H9 (cell line): Measurements from ENCODE around the gene SDHB. TPM values are rescaled to one million over a fixed set of nuclear protein-coding genes. Genes with fewer than 3 reads are reported as not detected.

ENCODE experiments used
- DNase-seq: peaks from one replicate; pipeline ENCODE4 v3.0.0-alpha.2; 2017
- H2AFZ ChIP-seq: one replicate; pipeline ENCODE4 v1.6.1; 2013; ENCODE audit warnings: mild to moderate bottlenecking, low read length, control low read depth, moderate library complexity
- H2AK5ac ChIP-seq: 2 replicates; pipeline ENCODE4 v1.6.1; 2013; ENCODE audit warnings: low read length, control low read depth, mixed read lengths; ENCODE audit not compliant: insufficient read length
- H2BK120ac ChIP-seq: one replicate; pipeline ENCODE4 v1.6.1; 2013; ENCODE audit warnings: low read depth, mild to moderate bottlenecking, low read length, control low read depth, inconsistent platforms; ENCODE audit not compliant: poor library complexity, severe bottlenecking
- H2BK12ac ChIP-seq: 2 replicates; pipeline ENCODE4 v1.6.1; 2013; ENCODE audit warnings: low read length, control low read depth, mixed read lengths, low read depth; ENCODE audit not compliant: insufficient read length
- H2BK15ac ChIP-seq: 2 replicates; pipeline ENCODE4 v1.6.1; 2013; ENCODE audit warnings: low read depth, low read length, control low read depth
- H2BK20ac ChIP-seq: one replicate; pipeline ENCODE4 v1.6.1; 2013; ENCODE audit warnings: low read depth, mild to moderate bottlenecking, low read length, control low read depth, inconsistent platforms; ENCODE audit not compliant: poor library complexity, severe bottlenecking
- H2BK5ac ChIP-seq: 2 replicates; pipeline ENCODE4 v1.6.1; 2013; ENCODE audit warnings: low read length, control low read depth, mixed read lengths; ENCODE audit not compliant: insufficient read length
- H3K14ac ChIP-seq: 2 replicates; pipeline ENCODE4 v1.6.1; 2013; ENCODE audit warnings: low read length, control low read depth; ENCODE audit not compliant: insufficient read depth
- H3K18ac ChIP-seq: 2 replicates; pipeline ENCODE4 v1.6.1; 2013; ENCODE audit warnings: low read depth, mild to moderate bottlenecking, mixed read lengths, low read length, control low read depth; ENCODE audit not compliant: insufficient read length
- H3K23ac ChIP-seq: 2 replicates; pipeline ENCODE4 v1.6.1; 2013; ENCODE audit warnings: low read length, control low read depth, mixed read lengths, low read depth; ENCODE audit not compliant: insufficient read length
- H3K23me2 ChIP-seq: 2 replicates; pipeline ENCODE4 v1.6.1; 2013; ENCODE audit warnings: low read depth, mild to moderate bottlenecking, mixed read lengths, low read length, control low read depth; ENCODE audit not compliant: insufficient read length, poor library complexity, severe bottlenecking
- H3K27ac ChIP-seq: 2 replicates; pipeline ENCODE4 v1.5.1; 2013; ENCODE audit warnings: low read length, control low read depth, mixed read lengths, low read depth; ENCODE audit not compliant: insufficient read length
- H3K27me3 ChIP-seq: 2 replicates; pipeline ENCODE4 v1.6.1; 2013; ENCODE audit warnings: low read length, control low read depth, inconsistent platforms; ENCODE audit not compliant: insufficient read depth
- H3K4ac ChIP-seq: 2 replicates; pipeline ENCODE4 v1.6.1; 2013; ENCODE audit warnings: low read depth, mild to moderate bottlenecking, control low read depth, inconsistent platforms, low read length, moderate library complexity
- H3K4me1 ChIP-seq: 2 replicates; pipeline ENCODE4 v1.6.1; 2013; ENCODE audit warnings: low read length, control low read depth, inconsistent platforms; ENCODE audit not compliant: insufficient read depth
- H3K4me2 ChIP-seq: 2 replicates; pipeline ENCODE4 v1.6.1; 2013; ENCODE audit warnings: low read length, control low read depth, mixed read lengths; ENCODE audit not compliant: insufficient read length, insufficient read depth
- H3K56ac ChIP-seq: 2 replicates; pipeline ENCODE4 v1.6.1; 2013; ENCODE audit warnings: low read depth, mild to moderate bottlenecking, mixed read lengths, low read length, control low read depth; ENCODE audit not compliant: insufficient read length
- H3K79me1 ChIP-seq: 2 replicates; pipeline ENCODE4 v1.6.1; 2013; ENCODE audit warnings: low read depth, mild to moderate bottlenecking, moderate library complexity, low read length, control low read depth, inconsistent platforms; ENCODE audit not compliant: insufficient read depth, poor library complexity, severe bottlenecking
- H3K79me2 ChIP-seq: 2 replicates; pipeline ENCODE4 v1.6.1; 2013; ENCODE audit warnings: low read length, control low read depth, inconsistent platforms; ENCODE audit not compliant: insufficient read depth
- H3K9ac ChIP-seq: 2 replicates; pipeline ENCODE4 v1.6.1; 2013; ENCODE audit warnings: low read length, control low read depth, mixed read lengths; ENCODE audit not compliant: insufficient read length; ENCODE audit errors: extremely low read depth
- H3K9me3 ChIP-seq: one replicate; pipeline ENCODE4 v1.6.1; 2013; ENCODE audit warnings: low read depth, low read length, inconsistent platforms; ENCODE audit not compliant: control insufficient read depth
- H3T11ph ChIP-seq: one replicate; pipeline ENCODE4 v1.6.1; 2013; ENCODE audit warnings: mild to moderate bottlenecking, low read length, control low read depth, inconsistent platforms
- H4K20me1 ChIP-seq: one replicate; pipeline ENCODE4 v1.6.1; 2013; ENCODE audit not compliant: control insufficient read depth, insufficient read length, insufficient read depth
- H4K5ac ChIP-seq: 2 replicates; pipeline ENCODE4 v1.6.1; 2013; ENCODE audit warnings: low read depth, mild to moderate bottlenecking, mixed read lengths, low read length, control low read depth; ENCODE audit not compliant: insufficient read length
- H4K8ac ChIP-seq: replicated peaks from 2 replicates; pipeline ENCODE4 v1.6.1; 2013; ENCODE audit warnings: low read length, control low read depth, mixed read lengths, low read depth; ENCODE audit not compliant: insufficient read length
- H4K91ac ChIP-seq: 2 replicates; pipeline ENCODE4 v1.6.1; 2013; ENCODE audit warnings: low read depth, mild to moderate bottlenecking, moderate library complexity, mixed read lengths, low read length, control low read depth; ENCODE audit not compliant: insufficient read length
- H3K27ac Mint-ChIP-seq, 3 experiments: 2 replicates in 2 of 3; 3 replicates in 1 of 3; pipeline ENCODE4 v1.8.0; 2020 to 2021; ENCODE audit warnings: mixed read lengths in 3 of 3, mild to moderate bottlenecking in 1 of 3, moderate library complexity in 1 of 3
- H3K27me3 Mint-ChIP-seq: 2 replicates; pipeline ENCODE4 v1.8.0; 2021; ENCODE audit warnings: low read depth, mild to moderate bottlenecking, moderate library complexity, mixed read lengths
- H3K36me3 Mint-ChIP-seq, 3 experiments: 2 replicates in 2 of 3; 3 replicates in 1 of 3; pipeline ENCODE4 v1.8.0; 2020 to 2021; ENCODE audit warnings: low read depth in 3 of 3, mixed read lengths in 3 of 3; ENCODE audit not compliant: insufficient read depth in 1 of 3
- H3K4me1 Mint-ChIP-seq, 2 experiments: 2 replicates each; pipeline ENCODE4 v1.8.0; 2020; ENCODE audit warnings: mixed read lengths in 2 of 2
- H3K4me3 Mint-ChIP-seq, 2 experiments: 2 replicates in 1 of 2; 3 replicates in 1 of 2; pipeline ENCODE4 v1.8.0; 2020 to 2021; ENCODE audit warnings: mild to moderate bottlenecking in 2 of 2, mixed read lengths in 2 of 2, moderate library complexity in 1 of 2
- H3K9me3 Mint-ChIP-seq, 2 experiments: 2 replicates in 1 of 2; 3 replicates in 1 of 2; pipeline ENCODE4 v1.8.0; 2020; ENCODE audit warnings: mild to moderate bottlenecking in 2 of 2, mixed read lengths in 2 of 2, moderate library complexity in 1 of 2
- WGBS: extraction: QIAGEN DNeasy Blood & Tissue Kit; methylation state at CpG from one replicate; pipeline ENCODE4 v1.1.7; 2013; ENCODE audit warnings: missing lambda C conversion rate, low lambda C conversion rate, mixed read lengths; ENCODE audit not compliant: insufficient read length; ENCODE audit errors: extremely low coverage; 5-methylcytosine and 5-hydroxymethylcytosine counted together
- total RNA-seq: library from RNA; stranded (reverse); gene quantifications from 2 replicates; pipeline ENCODE4 v1.2.1, GENCODE V29; 2021
- TF ChIP-seq, protein P1 (sequence below): fragments of 200-600 bp; sonication (generic); conservative IDR thresholded peaks from 3 replicates; pipeline ENCODE4 v1.8.0; 2021; ENCODE audit warnings: antibody characterized with exemption, mild to moderate bottlenecking

Gene SDHB
- total RNA-seq, 1 experiment from 2014 or later, result 77.5 TPM

GRCh38 chr1:16977377-16977776, 76.5 kb downstream of the SDHB start:
- Mint-ChIP-seq H3K27ac (peak overlapping the region in 1 of 3 experiments; percentile 29; a peak in 2 of 7 replicates), H3K4me3 (no peak overlapping the region), H3K4me1 (peaks cover 20 to 35% of the 10 kb centered on the region in 2 experiments), H3K36me3 (peaks cover 8 to 39% (median 38%) of the 10 kb centered on the region in 3 experiments), H3K27me3 (peaks cover 9% of the 10 kb centered on the region), H3K9me3 (no peaks in the 10 kb centered on the region)
- no peak overlapping the region for H3K23ac ChIP-seq
- H2BK120ac ChIP-seq, result no peak overlapping the region
- H3K4me1 ChIP-seq, result no peaks in the 10 kb centered on the region; the same call in 1 of the 2 replicates
- no peak overlapping the region for H3K27ac ChIP-seq
- H2BK5ac ChIP-seq, result no peak overlapping the region
- H3K79me1 ChIP-seq, result no peaks in the 10 kb centered on the region
- H2BK20ac ChIP-seq, result no peak overlapping the region
- H2AK5ac ChIP-seq, result no peak overlapping the region
- H3K4ac ChIP-seq, result no peak overlapping the region
- no peak overlapping the region for H3K18ac ChIP-seq
- no peak overlapping the region for H3K14ac ChIP-seq
- no peak overlapping the region for H3K9ac ChIP-seq
- H3K27me3 ChIP-seq, result no peaks in the 10 kb centered on the region
- no peaks in the 10 kb centered on the region; the same call in 1 of the 2 replicates for H3K79me2 ChIP-seq
- DNase-seq, result no peak
- TF ChIP-seq, protein P1, sequence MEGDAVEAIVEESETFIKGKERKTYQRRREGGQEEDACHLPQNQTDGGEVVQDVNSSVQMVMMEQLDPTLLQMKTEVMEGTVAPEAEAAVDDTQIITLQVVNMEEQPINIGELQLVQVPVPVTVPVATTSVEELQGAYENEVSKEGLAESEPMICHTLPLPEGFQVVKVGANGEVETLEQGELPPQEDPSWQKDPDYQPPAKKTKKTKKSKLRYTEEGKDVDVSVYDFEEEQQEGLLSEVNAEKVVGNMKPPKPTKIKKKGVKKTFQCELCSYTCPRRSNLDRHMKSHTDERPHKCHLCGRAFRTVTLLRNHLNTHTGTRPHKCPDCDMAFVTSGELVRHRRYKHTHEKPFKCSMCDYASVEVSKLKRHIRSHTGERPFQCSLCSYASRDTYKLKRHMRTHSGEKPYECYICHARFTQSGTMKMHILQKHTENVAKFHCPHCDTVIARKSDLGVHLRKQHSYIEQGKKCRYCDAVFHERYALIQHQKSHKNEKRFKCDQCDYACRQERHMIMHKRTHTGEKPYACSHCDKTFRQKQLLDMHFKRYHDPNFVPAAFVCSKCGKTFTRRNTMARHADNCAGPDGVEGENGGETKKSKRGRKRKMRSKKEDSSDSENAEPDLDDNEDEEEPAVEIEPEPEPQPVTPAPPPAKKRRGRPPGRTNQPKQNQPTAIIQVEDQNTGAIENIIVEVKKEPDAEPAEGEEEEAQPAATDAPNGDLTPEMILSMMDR, result no peak
- no peak overlapping the region for H4K5ac ChIP-seq
- H3T11ph ChIP-seq, result no peak overlapping the region
- H2BK12ac ChIP-seq, result no peak overlapping the region
- H3K4me2 ChIP-seq, result no peak overlapping the region
- H3K23me2 ChIP-seq, result peaks cover 11% of the 10 kb centered on the region
- no peaks in the 10 kb centered on the region for H4K20me1 ChIP-seq
- H2AFZ ChIP-seq, result no peak overlapping the region
- H3K56ac ChIP-seq, result no peak overlapping the region
- H3K9me3 ChIP-seq, result no peaks in the 10 kb centered on the region
- H4K91ac ChIP-seq, result no peak overlapping the region
- H2BK15ac ChIP-seq, result no peak overlapping the region
- WGBS, result no CpG with 5 or more reads among the region's 5 CpGs
- H4K8ac ChIP-seq, result no peak overlapping the region
